ENCODE data around the gene CORT.
"Not testable (repeated sequence)": the region's sequence is repeated elsewhere in the genome, so short reads cannot be mapped to it uniquely, and the experiment has no call there.

The CORT gene

GRCh38 chr1:10424034-10424433, 25.8 kb upstream of the CORT start:
- Histone ChIP-seq H3K4me3 (IDR thresholded peaks at IDR 0.05; ENCODE audit: insufficient read depth, low read depth, low read length) (no peak overlapping the region), H3K4me2 (no peak overlapping the region), H3K27me3 (ENCODE audit: insufficient read depth, low read depth) (no peaks in the 10 kb centered on the region), H3K36me3 (ENCODE audit: insufficient read depth) (peaks cover 7% of the 10 kb centered on the region; the same call in 1 of the 2 replicates), H2AFZ (ENCODE audit: low read depth) (no peak overlapping the region), H3K4me1 (ENCODE audit: low read depth, poor library complexity, severe bottlenecking) (peaks cover 8% of the 10 kb centered on the region), H3K27ac (no peak overlapping the region), H3K79me2 (ENCODE audit: insufficient read depth, low read depth) (no peaks in the 10 kb centered on the region), H3K9ac (no peak overlapping the region), H4K20me1 (ENCODE audit: insufficient read depth) (no peaks in the 10 kb centered on the region)
- TF ChIP-seq CTCF (conservative IDR thresholded peaks at IDR 0.05; ENCODE audit: low read depth, low read length), result no peak

GRCh38 chr1:10424651-10425050, 25.2 kb upstream of the CORT start:
- H3K4me3 ChIP-seq (IDR thresholded peaks at IDR 0.05; ENCODE audit: insufficient read depth, low read depth, low read length), result no peak overlapping the region
- H3K4me2 ChIP-seq, result no peak overlapping the region
- peaks cover under 1% of the 10 kb centered on the region; the same call in 1 of the 2 replicates for H3K36me3 ChIP-seq (ENCODE audit: insufficient read depth)
- H3K9ac ChIP-seq, result no peak overlapping the region
- H3K79me2 ChIP-seq (ENCODE audit: insufficient read depth, low read depth), result no peaks in the 10 kb centered on the region
- TF ChIP-seq CTCF (conservative IDR thresholded peaks at IDR 0.05; ENCODE audit: low read depth, low read length), result no peak
- no peaks in the 10 kb centered on the region for H3K27me3 ChIP-seq (ENCODE audit: insufficient read depth, low read depth)
- H3K4me1 ChIP-seq (ENCODE audit: low read depth, poor library complexity, severe bottlenecking), result peaks cover 8% of the 10 kb centered on the region
- H2AFZ ChIP-seq (ENCODE audit: low read depth), result no peak overlapping the region
- H3K27ac ChIP-seq, result no peak overlapping the region
- H4K20me1 ChIP-seq (ENCODE audit: insufficient read depth), result no peaks in the 10 kb centered on the region

GRCh38 chr1:10425826-10426534, 23.9 kb upstream of the CORT start:
- not testable (repeated sequence) for H3K4me2 ChIP-seq; H3K27ac ChIP-seq; H3K79me2 ChIP-seq (ENCODE audit: insufficient read depth, low read depth); H3K9ac ChIP-seq; H4K20me1 ChIP-seq (ENCODE audit: insufficient read depth); H3K27me3 ChIP-seq (ENCODE audit: insufficient read depth, low read depth); H3K4me3 ChIP-seq (IDR thresholded peaks at IDR 0.05; ENCODE audit: insufficient read depth, low read depth, low read length); H2AFZ ChIP-seq (ENCODE audit: low read depth); H3K36me3 ChIP-seq (ENCODE audit: insufficient read depth)
- peaks cover 13% of the 10 kb centered on the region for H3K4me1 ChIP-seq (ENCODE audit: low read depth, poor library complexity, severe bottlenecking)

- H3K79me2 ChIP-seq (ENCODE audit: insufficient read depth, low read depth); H3K4me2 ChIP-seq; H3K36me3 ChIP-seq (ENCODE audit: insufficient read depth); H3K4me3 ChIP-seq (IDR thresholded peaks at IDR 0.05; ENCODE audit: insufficient read depth, low read depth, low read length); H3K27me3 ChIP-seq (ENCODE audit: insufficient read depth, low read depth); H3K9ac ChIP-seq; H2AFZ ChIP-seq (ENCODE audit: low read depth); H3K27ac ChIP-seq; H4K20me1 ChIP-seq (ENCODE audit: insufficient read depth): not testable (repeated sequence)
- H3K4me1 ChIP-seq (ENCODE audit: low read depth, poor library complexity, severe bottlenecking), result peaks cover 13% of the 10 kb centered on the region
Observed at GRCh38 chr1:10426535-10426848, 23.3 kb upstream of the CORT start.

GRCh38 chr1:10428984-10429383, 20.8 kb upstream of the CORT start:
- Histone ChIP-seq H3K4me1 (ENCODE audit: low read depth, poor library complexity, severe bottlenecking) (peaks cover 13% of the 10 kb centered on the region), H2AFZ (ENCODE audit: low read depth) (no peak overlapping the region), H3K9ac (no peak overlapping the region), H3K4me3 (IDR thresholded peaks at IDR 0.05; ENCODE audit: insufficient read depth, low read depth, low read length) (no peak overlapping the region), H4K20me1 (ENCODE audit: insufficient read depth) (no peaks in the 10 kb centered on the region), H3K4me2 (no peak overlapping the region), H3K27ac (no peak overlapping the region), H3K79me2 (ENCODE audit: insufficient read depth, low read depth) (no peaks in the 10 kb centered on the region), H3K27me3 (ENCODE audit: insufficient read depth, low read depth) (no peaks in the 10 kb centered on the region), H3K36me3 (ENCODE audit: insufficient read depth) (no peaks in the 10 kb centered on the region)
- no peak for TF ChIP-seq CTCF (conservative IDR thresholded peaks at IDR 0.05; ENCODE audit: low read depth, low read length)
